DMS 273 (cell line): ENCODE data around the gene VWA7.

Source experiments
- DNase-seq: peaks from one replicate; lab custom pipeline; 2025; ENCODE audit not compliant: unreplicated experiment; lab: John Stamatoyannopoulos, UW

VWA7 gene

GRCh38 chr6:31732029-31732428 lies 45.1 kb downstream of the VWA7 start:
- no peak for DNase-seq

GRCh38 chr6:31730631-31731086 lies 46.5 kb downstream of the VWA7 start:
- no peak for DNase-seq

GRCh38 chr6:31729979-31730630 lies 47.0 kb downstream of the VWA7 start:
- DNase-seq: peak; percentile 81

GRCh38 chr6:31729515-31729978 lies 47.6 kb downstream of the VWA7 start:
- DNase-seq: peak; percentile 93

GRCh38 chr6:31728767-31729514 lies 48.2 kb downstream of the VWA7 start, which contains the start of gene DDAH2:
DDAH2 (minus strand) TSS chr6:31729299; CDS start chr6:31729161, 138 bp downstream.
- DNase-seq: no peak

- DNase-seq: no peak
Observed at GRCh38 chr6:31727717-31728671, 49.1 kb downstream of the VWA7 start.

- DNase-seq: no peak
Observed at GRCh38 chr6:31727034-31727716, 50.0 kb downstream of the VWA7 start.

GRCh38 chr6:31725502-31726350 lies 51.4 kb downstream of the VWA7 start:
- no peak for DNase-seq

- DNase-seq: no peak
Observed at GRCh38 chr6:31723980-31724691, 53.0 kb downstream of the VWA7 start.

- DNase-seq: no peak
Observed at GRCh38 chr6:31723245-31723979, 53.7 kb downstream of the VWA7 start, which contains the start of gene MPIG6B. MPIG6B (plus strand) TSS chr6:31723373; CDS start chr6:31723384, 11 bp downstream.

GRCh38 chr6:31722173-31722572 lies 55.0 kb downstream of the VWA7 start:
- DNase-seq: no peak

- DNase-seq: no peak
Observed at GRCh38 chr6:31721351-31722020, 55.6 kb downstream of the VWA7 start, which contains the start of gene LY6G6C. LY6G6C (minus strand) TSS chr6:31721746; CDS start chr6:31721679, 67 bp downstream.

GRCh38 chr6:31720196-31720770 lies 56.8 kb downstream of the VWA7 start:
- DNase-seq: no peak

- no peak for DNase-seq
Observed at GRCh38 chr6:31719001-31719400, 58.1 kb downstream of the VWA7 start.

- DNase-seq: no peak
Observed at GRCh38 chr6:31718265-31718664, 58.9 kb downstream of the VWA7 start.

GRCh38 chr6:31717499-31718222 lies 59.5 kb downstream of the VWA7 start:
- no peak for DNase-seq
